Upper lobe of right lung (tissue), 1 donor: Measurements from ENCODE around the gene CDHR2. TPM values are rescaled to one million over a fixed set of nuclear protein-coding genes. Genes with fewer than 3 reads are reported as not detected.

ENCODE experiments used
- ATAC-seq: fragments of 200-7000 bp; cut with Tn5 transposase; one replicate; pipeline ENCODE4 v1.9.1; 2020; ENCODE audit warnings: mild to moderate bottlenecking, moderate library complexity
- DNase-seq: peaks from one replicate; pipeline ENCODE4 v3.0.0-alpha.2; 2020
- H3K27ac ChIP-seq: fragments of 200-600 bp; one replicate; pipeline ENCODE4 v1.8.0; 2022
- H3K27me3 ChIP-seq: fragments of 200-600 bp; one replicate; pipeline ENCODE4 v1.8.0; 2022; ENCODE audit warnings: mild to moderate bottlenecking
- H3K36me3 ChIP-seq: fragments of 200-600 bp; one replicate; pipeline ENCODE4 v1.8.0; 2022
- H3K4me1 ChIP-seq: fragments of 200-600 bp; one replicate; pipeline ENCODE4 v1.8.0; 2022
- H3K4me3 ChIP-seq: fragments of 200-600 bp; one replicate; pipeline ENCODE4 v1.8.0; 2022; ENCODE audit warnings: mild to moderate bottlenecking
- H3K9me3 ChIP-seq: fragments of 200-600 bp; one replicate; pipeline ENCODE4 v1.8.0; 2022
- CTCF ChIP-seq: fragments of 200-600 bp; IDR thresholded peaks from one replicate; pipeline ENCODE4 v1.8.0; 2022; ENCODE audit warnings: antibody characterized with exemption
- intact Hi-C: fragments of 100-400 bp; cut with DNase I; formaldehyde crosslinking; loops from one replicate; pipeline ENCODE4 v1.11.0; 2022
- total RNA-seq: library from RNA; stranded (reverse); fragmentation: NEBNext Ultra II Directional; extraction: Animal tissue kit (Norgen Biotek cat#: 25700); gene quantifications from one replicate; pipeline ENCODE4 v1.2.1, GENCODE V29; 2021
- donor health status: DM: no; HTN: yes; CAD: no; lungs with severe emphysema.

CDHR2 gene
- total RNA-seq, 1 donor from 2014 or later = 0.35 TPM

GRCh38 chr5:176508603-176509002 lies 40.5 kb upstream of the CDHR2 start:
- Histone ChIP-seq H3K4me1 (no peaks in the 10 kb centered on the region), H3K27ac (no peak overlapping the region), H3K9me3 (no peaks in the 10 kb centered on the region), H3K27me3 (no peaks in the 10 kb centered on the region), H3K36me3 (peaks cover 58% of the 10 kb centered on the region), H3K4me3 (no peak overlapping the region)
- DNase-seq (no peak), ATAC-seq (no peak)
- intact Hi-C loops = no loop called here
- TF ChIP-seq CTCF = no peak

GRCh38 chr5:176513788-176514187 lies 35.4 kb upstream of the CDHR2 start:
- DNase-seq = no peak
- peaks cover 8% of the 10 kb centered on the region for H3K36me3 ChIP-seq
- H3K4me1 ChIP-seq = no peaks in the 10 kb centered on the region
- no peaks in the 10 kb centered on the region for H3K9me3 ChIP-seq
- ATAC-seq = no peak
- H3K27me3 ChIP-seq = no peaks in the 10 kb centered on the region
- intact Hi-C loops = no loop called here
- H3K27ac ChIP-seq = no peak overlapping the region
- no peak overlapping the region for H3K4me3 ChIP-seq
- TF ChIP-seq CTCF = no peak

GRCh38 chr5:176514244-176514950 lies 34.7 kb upstream of the CDHR2 start:
- no peak for TF ChIP-seq CTCF
- Histone ChIP-seq H3K4me3 (no peak overlapping the region), H3K36me3 (peaks cover 2% of the 10 kb centered on the region), H3K4me1 (no peaks in the 10 kb centered on the region), H3K27me3 (no peaks in the 10 kb centered on the region), H3K9me3 (no peaks in the 10 kb centered on the region), H3K27ac (no peak overlapping the region)
- DNase-seq (no peak), ATAC-seq (no peak)
- intact Hi-C loops = no loop called here

GRCh38 chr5:176515396-176515795 lies 33.7 kb upstream of the CDHR2 start:
- H3K27me3 ChIP-seq = no peaks in the 10 kb centered on the region
- H3K4me1 ChIP-seq = no peaks in the 10 kb centered on the region
- ATAC-seq (no peak), DNase-seq (no peak)
- no peak for TF ChIP-seq CTCF
- H3K9me3 ChIP-seq = no peaks in the 10 kb centered on the region
- no peak overlapping the region for H3K27ac ChIP-seq
- H3K36me3 ChIP-seq = no peaks in the 10 kb centered on the region
- intact Hi-C loops = no loop called here
- H3K4me3 ChIP-seq = no peak overlapping the region

GRCh38 chr5:176517053-176517661 lies 32.0 kb upstream of the CDHR2 start:
- intact Hi-C loops = no loop called here
- DNase-seq (no peak), ATAC-seq (no peak)
- no peak overlapping the region for H3K4me3 ChIP-seq
- no peaks in the 10 kb centered on the region for H3K36me3 ChIP-seq
- H3K9me3 ChIP-seq = no peaks in the 10 kb centered on the region
- H3K4me1 ChIP-seq = no peaks in the 10 kb centered on the region
- H3K27ac ChIP-seq = no peak overlapping the region
- no peak for TF ChIP-seq CTCF
- no peaks in the 10 kb centered on the region for H3K27me3 ChIP-seq
